HG03520 (cell line): Measurements from ENCODE around the gene ACOX2.

ENCODE experiments used
- ATAC-seq: cut with Tn5 transposase; IDR thresholded peaks from one replicate; pipeline ENCODE4 v1.9.1; 2021; ENCODE audit warnings: mild to moderate bottlenecking, moderate library complexity; ENCODE audit not compliant: unreplicated experiment

ACOX2 gene

DNA sequence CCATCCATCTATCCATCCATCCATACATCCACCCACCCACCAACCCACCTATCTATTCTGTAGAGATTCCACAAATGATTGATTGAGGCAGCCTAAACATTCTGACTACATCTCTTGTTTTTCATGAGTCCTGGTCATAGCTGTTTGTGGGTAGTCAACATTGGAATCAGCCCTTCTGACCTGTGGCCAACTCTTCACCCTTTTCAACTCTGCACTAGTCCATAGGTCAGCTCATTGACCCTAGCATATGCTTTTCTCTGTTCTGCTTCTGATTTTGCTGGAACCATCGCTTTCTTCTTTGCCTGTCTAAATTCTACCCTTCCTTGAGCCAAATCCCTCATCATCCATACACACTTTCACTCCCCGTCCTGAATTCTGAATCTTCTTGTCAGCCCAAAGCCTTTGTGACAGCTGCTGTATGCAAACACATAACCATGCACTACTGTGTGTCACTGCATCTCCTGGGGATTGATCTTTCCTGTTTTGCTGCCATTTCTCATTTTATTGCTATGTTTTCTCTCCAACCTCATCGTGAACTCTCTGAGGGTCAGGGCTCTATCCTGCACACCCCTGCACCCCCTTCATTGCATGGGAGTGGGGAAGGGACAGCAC, 61.9 kb downstream of the ACOX2 start:
- no peak for ATAC-seq

DNA sequence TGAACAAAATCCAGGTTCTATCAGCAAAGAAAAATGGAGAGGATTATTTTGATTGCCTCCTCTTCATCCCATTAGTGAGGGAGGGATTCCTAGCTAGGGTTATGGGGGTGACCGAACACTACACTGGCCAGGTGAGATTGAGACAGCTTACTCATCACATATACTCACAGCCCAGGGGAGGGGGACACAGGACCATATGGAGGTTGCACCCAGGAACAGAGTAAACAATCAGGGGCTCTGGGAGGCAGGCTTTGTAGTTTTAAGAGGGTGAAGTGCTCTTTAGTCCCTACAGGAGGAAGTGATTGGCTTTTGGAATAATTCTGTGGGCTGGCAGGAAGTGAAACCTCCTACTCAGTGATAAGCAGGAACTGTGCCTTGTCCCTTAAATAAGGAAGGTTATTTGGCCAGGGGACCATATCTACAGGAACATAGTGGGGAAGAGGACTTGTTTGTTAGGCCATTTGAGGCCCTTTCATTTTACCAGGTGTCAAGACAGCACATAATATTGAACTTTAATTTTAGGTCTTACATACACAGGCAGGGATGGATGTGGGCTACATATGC, 62.6 kb downstream of the ACOX2 start:
- ATAC-seq, result no peak

DNA sequence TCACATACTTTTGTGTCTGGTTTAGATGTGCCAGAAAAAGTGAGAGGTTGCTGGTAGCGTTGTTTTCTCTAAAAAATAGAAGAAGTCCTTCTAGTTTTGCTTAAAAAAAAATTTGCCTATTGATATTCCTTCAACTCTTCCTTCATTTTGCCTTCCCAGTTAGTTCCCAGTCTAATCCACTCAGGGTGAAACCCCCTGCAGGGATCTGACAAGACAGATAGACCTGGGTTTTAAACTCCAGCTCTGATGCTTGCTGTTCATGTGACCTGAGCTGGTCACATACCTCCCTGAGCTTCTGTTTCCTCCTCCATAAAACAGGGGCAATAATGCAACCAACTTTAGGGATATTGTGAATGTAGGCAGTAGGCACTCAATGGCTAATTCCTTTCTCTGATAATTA, 63.7 kb downstream of the ACOX2 start:
- no peak for ATAC-seq

DNA sequence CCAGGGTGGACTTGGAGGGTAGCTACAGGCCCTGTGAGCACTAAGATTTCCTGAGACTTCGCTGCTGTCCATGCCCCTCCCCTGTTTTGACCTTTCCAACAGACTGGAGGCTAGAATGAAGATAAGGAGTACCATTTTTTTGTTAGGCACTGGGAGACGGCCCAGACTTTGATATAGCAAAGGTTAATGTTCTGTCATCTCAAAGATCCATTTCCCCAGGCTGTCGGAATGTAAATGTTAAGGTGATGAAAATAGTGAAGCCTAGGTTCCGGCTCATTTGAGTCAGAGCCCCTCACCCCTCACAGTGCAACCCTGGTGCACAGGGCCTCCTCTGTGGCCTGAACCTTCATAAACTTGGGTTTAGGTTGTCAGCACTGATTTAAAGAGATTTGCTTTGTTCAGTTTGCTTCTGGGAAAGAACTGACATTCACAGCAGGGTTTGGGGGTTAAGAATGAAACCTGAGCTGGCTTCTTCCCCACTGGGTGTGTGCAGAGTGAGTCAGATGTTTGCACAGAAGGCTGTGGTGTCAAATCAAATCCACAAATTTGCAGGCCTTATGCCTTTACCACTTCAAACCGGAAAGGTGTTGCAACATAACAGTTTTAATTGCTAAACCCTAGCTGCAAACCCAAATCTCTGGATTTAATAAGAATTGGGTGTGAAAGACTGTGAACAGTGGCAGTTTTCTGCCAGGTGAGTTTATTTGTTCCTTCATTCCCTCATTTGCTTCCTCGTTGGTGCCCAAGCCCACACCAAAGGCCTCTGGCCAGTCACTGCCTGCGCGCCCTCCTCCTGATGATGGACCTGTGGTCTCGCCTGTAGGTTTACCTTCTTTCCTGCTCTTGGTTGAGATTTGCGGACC, 65.7 kb downstream of the ACOX2 start:
- ATAC-seq, result peak; percentile 44

DNA sequence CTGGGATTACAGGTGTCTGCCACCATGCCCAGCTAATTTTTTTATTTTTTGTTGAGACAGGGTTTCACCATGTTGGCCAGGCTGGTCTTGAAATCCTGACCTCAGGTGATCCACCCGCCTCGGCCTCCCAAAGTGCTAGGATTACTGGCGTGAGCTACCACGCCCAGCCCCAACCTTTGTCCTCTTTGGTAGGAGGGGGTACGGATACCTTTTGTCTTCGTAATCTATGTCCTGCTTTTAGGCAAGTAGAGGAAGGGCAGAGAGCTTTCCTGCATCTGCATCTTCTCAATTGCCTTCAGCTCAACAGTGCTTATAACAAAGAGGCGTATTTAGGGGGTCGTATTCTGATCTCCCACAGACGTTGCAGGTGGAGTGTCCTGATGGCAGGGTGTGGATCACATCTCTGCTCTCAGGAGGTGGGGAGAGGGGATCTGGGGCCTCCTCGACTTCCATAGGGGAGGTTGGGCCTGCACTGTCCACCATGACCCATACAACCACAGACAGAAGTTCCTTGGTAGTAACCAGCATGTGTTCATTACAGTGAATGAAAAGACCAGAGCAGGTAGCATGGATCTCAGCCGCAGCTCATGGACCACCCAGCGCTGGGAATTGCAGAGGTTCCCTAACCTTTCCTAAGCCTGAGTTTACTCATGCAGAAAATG, 66.5 kb downstream of the ACOX2 start:
- no peak for ATAC-seq

DNA sequence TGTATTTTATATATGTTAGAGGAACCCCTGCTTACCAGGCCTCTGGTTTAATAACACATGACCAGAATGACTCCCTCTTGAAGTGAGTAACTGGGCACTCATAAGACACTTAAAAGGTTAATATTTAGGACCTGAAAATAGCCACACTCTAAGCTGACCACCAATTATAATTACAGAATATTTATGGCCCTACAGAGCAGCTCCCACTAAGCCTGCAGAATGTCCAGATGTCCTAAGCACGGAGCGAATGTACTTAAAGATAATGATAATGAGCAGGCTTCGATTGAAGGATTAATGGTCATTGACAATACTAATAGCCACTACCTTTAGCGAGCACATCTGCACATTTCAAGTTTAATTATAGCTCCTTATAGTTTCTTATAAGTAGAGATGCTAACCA, 67.9 kb downstream of the ACOX2 start:
- ATAC-seq, result no peak

DNA sequence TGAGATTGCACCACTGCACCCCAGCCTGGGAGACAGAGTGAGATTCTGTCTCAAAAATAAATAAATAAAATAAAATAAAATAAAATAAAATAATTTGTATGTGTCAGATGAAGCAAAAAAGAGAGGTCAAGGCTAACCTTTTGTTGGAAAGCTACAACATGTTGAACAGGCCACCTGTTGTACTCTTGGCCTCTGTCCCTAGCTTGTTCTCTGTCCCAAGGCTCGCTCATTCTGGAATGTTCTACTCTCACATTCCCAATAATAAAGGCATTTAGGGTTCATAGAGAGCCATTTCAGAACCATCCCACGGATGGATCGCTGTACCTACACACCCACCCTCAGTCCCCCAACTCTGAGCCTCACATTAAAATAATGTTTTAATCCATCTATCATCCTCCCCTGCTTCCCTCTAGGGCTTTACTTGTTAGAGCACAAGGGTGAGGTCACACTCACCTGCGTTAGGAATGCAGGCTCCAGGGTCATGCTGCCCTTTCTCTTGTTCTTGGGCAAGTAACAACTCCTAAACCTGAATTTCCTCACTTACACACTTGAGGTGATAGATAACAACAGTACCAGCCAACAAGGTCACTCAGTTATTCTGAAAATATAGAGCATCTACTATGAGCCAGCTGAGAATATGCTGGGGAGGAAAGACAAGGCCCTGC, 70.0 kb downstream of the ACOX2 start:
- ATAC-seq, result no peak

DNA sequence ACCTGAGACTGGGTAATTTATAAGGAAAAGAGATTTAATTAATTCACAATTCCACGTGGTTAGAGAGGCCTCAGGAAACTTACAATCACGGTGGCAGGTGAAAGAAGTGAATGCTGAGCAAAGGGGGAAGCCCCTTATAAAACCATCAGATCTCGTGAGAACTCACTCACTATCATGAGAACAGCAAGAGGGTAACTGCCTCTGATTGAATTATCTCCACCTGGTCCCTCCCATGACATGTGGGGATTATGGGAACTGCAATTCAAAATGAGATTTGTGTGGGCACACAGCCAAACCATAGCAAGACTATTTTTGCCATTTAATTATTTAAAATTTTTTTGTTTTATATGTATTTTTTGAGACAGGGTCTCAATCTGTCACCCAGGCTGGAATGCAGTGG, 72.1 kb downstream of the ACOX2 start:
- ATAC-seq, result no peak

DNA sequence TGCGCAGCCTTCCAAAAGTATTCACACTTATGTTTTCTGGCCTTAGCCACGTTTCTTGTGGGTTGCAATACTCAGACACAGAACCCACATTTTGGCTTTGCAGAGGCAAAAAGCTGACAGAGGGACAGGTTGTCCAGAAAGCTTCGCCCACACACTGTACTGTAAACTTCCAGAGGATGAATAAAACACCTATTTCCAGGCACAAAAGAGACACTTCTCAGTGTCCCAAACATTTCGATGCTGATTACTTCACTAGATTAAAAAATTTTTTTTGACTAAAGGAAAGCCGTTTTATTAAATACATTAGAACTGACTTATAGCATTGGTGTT, 73.1 kb downstream of the ACOX2 start:
- no peak for ATAC-seq

DNA sequence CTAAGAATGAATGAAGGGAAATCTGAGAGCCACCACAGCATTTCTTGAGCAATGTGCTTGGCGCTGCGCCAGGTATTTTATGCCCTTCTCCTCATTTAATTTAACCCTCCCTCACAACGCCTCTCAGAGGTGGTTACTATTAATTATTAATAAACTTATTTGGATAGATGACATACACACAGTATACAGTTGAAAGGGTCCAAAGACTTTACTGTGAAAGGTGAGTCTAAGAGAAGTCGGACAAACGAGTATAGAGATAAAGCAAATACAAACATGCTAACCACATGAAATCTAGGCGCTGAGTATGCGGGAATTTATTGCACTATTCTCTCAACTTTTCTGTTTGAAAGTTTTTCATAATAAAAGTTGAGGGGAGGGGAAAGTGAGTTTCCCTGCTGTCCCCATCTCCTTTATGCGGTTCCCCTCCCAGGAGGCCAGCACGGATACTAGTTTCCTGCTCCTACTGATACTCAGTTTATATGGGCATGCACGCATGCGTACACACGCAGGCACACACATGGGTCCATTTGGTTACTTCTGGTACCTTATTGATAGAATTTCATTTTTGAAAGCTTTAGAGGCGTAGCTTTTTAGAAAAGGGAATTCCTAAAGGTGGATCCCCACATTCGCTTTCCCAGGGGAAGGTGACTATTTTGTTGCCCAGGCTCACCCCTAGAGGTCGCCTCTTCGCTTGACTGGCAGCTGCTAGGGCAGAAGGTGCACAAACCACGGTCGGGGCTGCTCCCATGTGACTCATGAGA, 73.6 kb downstream of the ACOX2 start:
- ATAC-seq, result peak; percentile 77

DNA sequence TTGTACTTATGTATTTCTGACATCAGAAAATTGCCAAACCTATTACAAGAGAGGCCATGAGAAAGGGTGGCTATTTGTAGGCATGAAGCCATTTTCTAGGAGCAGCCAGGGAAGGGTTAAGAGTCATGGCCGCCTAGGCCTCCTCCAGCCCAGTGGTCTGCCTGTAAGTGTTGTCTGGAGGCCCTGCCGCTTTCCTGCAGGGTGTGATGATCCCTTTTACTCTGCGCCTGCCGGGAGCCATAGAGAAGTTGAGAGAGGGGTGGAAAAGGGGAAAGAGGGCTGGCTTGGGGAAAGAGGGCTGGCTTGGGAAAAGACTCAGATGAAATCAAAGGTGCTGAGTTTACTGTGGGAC, 74.2 kb downstream of the ACOX2 start:
- ATAC-seq, result no peak

DNA sequence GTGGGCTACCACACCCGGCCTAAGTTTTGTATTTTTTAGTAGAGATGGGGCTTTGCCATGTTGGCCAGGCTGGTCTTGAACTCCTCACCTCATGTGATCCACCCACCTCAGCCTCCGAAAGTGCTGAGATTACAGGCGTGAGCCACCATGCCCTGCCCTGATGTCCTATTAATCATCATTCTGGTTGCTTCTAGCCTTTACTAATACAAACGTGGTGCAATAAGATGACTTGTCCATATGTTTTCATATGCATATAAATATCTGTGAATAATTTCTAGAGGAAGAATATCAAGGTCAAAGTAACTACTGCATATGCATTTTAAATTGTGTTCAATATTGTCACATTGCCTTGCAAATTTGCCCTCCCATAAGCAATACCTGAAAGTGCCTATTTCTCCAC, 77.8 kb downstream of the ACOX2 start:
- no peak for ATAC-seq
